GM19397 (cell line): ENCODE measurements around the gene ARID3A.

Experiments
- ATAC-seq: cut with Tn5 transposase; IDR thresholded peaks from one replicate; pipeline ENCODE4 v1.9.1; 2021; ENCODE audit warnings: mild to moderate bottlenecking, moderate library complexity; ENCODE audit not compliant: unreplicated experiment

ARID3A gene

DNA sequence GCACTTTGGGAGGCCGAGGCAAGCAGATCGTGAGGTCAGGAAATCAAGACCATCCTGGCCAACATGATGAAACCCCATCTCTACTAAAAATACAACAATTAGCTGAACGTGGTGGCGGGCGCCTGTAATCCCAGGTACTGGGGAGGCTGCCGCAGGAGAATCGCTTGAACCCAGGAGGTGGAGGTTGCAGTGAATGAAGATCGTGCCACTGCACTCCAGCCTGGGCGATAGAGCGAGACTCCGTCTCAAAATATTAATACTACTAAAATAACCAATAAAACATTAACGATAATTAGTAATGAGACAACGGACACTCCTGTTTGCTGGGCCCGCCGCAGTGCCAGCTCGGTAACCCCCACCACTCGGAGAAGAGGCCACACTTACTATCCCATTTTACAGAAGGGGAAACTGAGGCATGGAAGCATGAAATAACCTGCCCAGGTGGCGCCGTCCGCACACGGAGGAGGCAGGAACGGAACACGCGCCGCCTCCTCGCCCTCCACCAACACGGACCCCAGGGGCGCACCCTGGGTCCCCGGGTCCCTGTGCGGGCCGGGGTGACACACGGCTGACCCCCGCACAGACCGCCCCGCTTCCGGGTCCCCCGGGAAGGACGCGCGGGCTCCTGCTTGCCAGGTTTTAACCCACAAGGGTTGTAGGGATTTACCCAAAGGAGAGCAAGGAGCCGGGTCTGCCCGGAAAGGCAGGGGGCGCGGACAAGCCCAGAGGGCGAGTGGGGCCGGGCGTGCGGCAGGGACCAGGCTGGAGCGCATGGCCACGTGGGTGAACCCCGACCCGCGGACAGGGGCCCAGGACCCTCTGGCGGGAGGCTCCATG lies 14.4 kb upstream of the ARID3A start:
- ATAC-seq = no peak

DNA sequence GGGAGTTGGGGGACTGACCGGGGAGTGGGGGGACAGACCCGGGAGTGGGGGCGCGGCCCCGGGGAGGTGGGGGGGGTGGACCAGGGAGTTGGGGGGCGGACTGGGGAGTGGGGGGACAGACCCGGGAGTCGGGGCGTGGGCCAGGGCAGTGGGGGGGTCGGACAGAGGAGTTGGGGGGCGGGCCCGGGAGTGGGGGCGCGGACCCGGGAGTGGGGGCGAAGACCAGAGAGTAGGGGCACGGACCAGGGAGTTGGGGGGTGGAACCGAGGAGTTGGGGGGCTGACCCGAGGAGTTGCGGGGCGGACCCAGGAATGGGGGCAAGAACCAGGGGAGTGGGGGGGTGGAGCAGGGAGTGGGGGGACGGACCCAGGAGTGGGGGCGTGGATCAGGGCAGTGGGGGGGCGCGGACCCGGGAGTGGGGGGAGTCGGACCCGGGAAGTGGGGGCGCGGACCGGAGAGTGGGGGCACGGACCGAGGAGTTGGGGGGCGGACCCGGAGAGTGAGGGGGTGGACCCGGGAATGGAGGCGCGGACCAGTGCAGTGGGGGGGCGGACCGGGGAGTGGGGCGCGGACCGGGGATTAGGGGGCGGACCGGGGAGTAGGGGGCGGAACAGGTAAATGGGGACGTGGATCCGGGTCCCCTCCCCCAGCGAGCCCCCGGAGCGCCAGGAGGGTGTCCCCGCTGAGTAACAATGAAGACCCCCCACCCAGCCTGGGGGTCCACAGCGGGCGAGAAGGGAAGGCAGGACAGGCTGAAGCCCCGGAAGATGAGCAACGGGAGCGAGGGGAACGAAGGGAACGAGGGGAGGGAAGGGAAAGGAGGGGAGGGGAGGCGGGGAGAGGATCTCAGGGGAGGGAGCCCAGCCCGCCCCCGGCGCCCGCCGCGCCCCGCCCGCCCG lies 13.4 kb upstream of the ARID3A start:
- peak; percentile 16 for ATAC-seq

DNA sequence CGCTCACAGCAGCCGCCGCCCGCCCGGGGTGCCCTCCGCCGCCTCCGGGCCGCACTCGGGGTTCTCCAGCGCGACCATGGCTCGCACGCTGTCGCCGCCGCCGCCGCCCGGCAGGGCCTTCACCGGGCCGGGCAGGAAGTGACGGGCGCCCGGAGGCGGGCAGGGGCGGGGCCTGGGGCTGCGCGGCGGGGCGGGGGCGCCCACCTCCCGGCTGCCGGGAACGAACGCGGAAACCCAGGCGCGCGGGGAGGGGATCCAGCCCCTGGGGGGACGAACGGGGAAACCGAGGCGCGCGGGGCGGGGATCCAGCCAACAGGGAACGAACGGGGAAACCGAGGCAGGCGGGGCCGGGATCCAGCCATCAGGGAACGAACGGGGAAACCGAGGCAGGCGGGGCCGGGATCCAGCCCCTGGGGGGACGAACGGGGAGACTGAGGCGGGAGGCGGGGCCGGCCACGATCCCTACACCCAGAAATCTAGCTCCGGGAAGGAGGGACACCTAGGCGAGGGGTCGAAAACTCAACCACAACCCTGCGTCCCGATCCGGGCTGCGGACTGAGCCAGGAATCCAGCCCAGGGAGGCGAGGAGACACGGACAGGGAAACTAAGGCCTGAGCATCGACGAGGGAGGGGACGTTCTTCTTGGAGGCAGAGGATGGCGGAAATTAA lies 12.6 kb upstream of the ARID3A start, which contains the start of gene R3HDM4:
TSS of gene R3HDM4 (minus strand) at position 140 of the 669 bp plus-strand sequence. CDS start at position 78, 62 bp downstream.
- peak; percentile 59 for ATAC-seq

DNA sequence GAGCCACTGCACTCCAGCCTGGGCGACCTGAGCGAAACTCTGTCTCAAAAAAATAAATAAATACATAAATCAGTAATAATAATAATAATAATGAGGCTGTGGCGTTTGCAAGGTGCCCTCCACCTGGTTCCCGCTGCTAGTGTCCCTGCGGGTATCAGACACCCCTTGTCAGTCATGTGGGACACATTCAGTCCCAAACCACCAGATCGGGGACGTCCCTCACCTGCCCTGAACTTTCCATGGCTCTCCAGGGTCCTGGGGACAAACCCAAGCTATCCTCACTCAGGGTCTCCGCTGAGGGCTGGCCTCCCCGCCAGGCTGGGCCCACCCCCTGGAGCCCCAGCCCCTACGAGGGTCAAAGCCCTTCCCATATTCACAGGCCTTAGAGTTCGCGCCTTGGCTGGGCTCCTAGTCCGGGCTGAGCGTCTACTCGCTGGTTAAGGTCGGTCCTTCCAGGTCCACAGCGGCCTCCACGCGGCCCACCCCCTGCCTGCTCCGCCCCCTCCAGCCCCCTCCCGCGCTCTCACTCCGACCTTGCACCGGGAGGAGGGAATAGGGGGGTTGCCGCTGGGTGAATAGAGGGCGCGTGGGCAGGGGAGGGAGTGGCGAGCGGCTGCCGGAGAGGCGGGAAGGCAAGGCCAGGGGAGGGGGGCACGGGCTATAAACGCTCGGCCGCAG lies 9.1 kb upstream of the ARID3A start:
- no peak for ATAC-seq

DNA sequence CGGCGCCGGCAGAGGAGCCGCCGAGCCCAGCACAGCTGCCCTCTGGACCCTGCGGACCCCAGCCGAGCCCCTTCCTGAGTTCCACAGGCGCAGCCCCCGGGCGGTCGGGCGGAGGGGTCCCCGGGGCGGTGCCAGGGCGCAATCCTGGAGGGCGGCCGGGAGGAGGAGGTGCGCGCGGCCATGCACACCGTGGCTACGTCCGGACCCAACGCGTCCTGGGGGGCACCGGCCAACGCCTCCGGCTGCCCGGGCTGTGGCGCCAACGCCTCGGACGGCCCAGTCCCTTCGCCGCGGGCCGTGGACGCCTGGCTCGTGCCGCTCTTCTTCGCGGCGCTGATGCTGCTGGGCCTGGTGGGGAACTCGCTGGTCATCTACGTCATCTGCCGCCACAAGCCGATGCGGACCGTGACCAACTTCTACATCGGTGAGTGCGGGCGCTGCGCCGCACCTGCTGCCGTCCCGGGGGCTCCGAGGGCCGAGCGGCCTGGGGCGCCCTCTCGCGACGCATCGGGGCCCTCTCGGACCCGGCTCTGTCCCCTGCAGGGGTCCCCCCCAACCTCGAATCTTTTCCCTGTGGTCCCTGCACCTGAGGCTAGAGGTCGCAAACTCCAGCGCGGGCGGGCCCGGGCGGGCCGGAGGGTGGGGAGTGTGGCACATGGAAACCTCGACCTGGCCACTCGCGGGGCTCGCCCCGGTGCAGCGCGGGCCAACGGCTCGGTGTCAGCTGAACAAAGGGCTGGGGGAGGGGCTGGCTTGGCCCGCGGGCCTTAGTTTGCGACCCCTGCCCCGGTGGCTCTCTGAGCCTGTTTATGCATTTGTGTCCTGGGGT lies 8.3 kb upstream of the ARID3A start, which contains the start of gene KISS1R:
TSS of gene KISS1R (plus strand) at position 11 of the 829 bp plus-strand sequence. CDS start at position 181, 170 bp downstream.
- no peak for ATAC-seq

DNA sequence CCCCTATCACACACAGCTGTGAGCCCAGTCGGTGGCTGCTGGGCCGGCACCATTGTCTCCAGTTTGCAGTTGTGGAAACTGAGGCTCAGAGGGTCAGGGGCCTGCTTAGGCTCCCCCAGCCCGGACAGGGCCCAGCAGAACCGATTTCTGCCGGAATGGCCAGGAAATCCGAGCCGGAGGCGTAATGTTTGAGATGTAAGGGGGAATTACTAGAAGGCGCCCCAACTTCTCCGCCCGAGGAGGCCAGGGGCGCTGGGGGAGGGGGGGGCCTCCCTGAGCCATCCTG lies 7.7 kb upstream of the ARID3A start:
- no peak for ATAC-seq

DNA sequence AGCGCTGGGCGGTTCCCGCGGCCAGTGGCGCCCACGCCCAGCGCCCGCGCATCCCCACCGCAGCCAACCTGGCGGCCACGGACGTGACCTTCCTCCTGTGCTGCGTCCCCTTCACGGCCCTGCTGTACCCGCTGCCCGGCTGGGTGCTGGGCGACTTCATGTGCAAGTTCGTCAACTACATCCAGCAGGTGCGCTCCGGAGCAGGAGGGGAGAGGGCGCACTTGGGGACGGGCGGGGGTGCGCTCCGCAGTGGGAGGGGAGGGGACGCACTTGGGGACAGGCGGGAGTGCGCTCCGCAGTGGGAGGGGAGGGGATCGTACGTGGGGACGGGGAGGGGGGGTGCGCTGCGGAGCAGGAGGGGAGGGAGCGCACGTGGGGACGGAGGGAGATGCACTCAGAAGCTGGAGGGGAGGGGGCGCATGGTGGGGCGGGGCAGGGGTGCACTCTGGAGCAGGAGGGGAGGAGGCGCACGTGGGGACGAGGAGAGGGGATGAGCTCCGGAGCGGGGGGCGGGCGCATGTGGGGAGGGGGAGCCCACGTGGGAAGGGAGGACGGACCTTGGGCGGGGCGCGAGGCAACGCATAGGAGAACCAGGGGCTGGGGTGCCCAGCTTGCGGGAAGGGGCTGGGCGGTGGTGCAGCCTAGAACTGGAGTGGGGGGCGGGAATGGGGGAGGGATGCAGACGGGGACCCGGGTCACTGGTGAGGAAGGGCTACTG lies 7.2 kb upstream of the ARID3A start:
- ATAC-seq = no peak

DNA sequence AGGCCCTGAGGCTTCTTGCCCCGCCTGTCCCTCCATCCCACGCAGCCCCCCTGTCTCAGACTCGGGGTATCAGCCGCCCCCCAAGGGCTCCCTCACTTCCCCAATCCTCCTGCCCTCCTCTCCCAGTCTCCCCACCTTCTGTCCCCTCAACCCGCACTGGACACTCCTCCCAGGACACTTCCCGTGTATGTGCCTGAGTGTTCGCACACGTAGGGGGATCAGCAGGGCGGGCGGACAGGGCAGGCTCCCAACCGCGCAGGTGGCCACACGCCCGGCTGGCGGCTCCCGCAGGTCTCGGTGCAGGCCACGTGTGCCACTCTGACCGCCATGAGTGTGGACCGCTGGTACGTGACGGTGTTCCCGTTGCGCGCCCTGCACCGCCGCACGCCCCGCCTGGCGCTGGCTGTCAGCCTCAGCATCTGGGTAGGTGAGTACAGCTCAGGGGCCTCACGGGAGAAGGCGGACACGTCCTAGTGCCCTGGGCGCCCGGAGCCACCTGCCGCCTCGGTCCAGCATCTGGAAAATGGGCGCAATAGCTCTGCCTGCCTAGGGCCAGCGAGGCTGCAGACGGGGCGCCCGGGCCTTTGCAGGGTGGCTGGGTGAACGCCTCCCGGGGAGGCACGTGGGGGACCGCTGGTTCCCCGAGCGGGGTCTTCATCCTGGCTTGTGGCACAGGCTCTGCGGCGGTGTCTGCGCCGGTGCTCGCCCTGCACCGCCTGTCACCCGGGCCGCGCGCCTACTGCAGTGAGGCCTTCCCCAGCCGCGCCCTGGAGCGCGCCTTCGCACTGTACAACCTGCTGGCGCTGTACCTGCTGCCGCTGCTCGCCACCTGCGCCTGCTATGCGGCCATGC lies 6.4 kb upstream of the ARID3A start:
- no peak for ATAC-seq

DNA sequence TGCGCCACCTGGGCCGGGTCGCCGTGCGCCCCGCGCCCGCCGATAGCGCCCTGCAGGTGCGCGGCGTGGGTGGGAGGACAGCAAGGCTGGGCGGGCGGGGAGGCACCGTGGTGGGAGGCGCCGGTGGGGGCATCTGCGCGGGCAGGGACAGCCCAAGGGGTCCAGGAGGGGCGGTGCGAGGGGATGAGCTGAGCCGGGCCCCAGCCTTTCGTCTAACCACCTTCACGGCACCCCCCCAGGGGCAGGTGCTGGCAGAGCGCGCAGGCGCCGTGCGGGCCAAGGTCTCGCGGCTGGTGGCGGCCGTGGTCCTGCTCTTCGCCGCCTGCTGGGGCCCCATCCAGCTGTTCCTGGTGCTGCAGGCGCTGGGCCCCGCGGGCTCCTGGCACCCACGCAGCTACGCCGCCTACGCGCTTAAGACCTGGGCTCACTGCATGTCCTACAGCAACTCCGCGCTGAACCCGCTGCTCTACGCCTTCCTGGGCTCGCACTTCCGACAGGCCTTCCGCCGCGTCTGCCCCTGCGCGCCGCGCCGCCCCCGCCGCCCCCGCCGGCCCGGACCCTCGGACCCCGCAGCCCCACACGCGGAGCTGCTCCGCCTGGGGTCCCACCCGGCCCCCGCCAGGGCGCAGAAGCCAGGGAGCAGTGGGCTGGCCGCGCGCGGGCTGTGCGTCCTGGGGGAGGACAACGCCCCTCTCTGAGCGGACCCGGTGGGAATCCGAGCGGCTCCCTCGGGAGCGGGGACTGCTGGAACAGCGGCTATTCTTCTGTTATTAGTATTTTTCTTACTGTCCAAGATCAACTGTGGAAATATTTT lies 5.6 kb upstream of the ARID3A start:
- no peak for ATAC-seq

DNA sequence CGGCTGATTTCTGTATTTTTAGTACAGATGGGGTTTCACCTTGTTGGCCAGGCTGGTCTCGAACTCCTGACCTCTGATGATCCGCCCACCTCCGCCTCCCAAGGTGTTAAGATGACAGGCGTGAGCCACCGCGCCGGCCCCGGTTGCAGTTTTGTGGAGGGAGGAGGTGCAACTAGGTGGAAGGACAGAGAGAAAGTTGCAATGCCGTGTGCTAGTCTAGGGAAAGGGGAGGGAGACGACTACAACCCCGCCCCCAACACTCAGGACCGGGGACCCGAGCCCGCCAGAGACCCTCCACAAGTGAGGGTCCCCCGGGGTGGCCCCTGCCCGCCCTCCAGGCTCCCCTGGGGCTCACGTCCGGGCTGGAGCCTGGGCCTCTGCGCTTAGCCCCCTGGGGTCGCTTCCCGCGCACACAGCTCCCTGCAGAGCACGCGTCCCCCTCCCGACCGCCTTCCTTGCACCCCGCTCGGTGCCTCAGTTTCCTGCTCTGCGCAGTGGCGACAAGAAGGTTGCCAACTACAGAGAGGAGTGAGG lies 1.2 kb upstream of the ARID3A start:
- no peak for ATAC-seq

DNA sequence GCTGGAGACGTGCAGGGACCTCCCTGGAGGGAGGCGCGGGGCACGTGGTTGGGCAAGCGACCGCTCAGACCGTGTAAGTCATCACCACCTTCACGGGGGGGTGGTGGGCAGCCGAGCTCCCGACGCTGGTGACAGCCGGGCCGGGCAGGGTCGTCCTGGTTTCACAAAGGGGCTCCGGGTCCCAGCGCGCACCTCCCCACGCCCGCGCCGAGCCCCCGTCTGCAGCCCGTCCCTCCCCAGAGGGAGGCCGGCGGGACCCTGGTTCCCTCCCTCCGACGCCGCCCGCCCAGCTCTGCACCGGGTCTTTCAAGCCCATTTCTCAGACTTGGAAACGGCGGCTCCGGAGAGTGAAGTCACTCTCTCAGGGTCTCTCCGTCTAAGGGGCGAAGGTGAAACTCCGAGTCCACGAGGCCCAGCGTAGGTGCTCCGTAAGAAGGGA lies 729 bp upstream of the ARID3A start:
- ATAC-seq = peak; percentile 29

DNA sequence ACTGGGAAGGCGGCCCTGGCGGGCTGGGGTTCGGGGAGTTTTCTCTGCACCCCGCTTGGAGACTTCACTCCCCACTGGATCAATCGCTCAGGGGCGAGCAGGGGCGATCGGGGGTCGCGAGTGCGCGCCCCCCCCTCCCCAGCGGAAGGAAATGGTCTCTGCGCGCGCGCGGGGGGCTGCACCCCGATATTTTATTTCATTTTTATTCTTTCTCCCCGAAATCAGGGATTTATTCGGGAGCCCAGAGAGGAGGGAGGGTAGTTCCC lies 421 bp downstream of the ARID3A start:
- ATAC-seq = peak; percentile 2

DNA sequence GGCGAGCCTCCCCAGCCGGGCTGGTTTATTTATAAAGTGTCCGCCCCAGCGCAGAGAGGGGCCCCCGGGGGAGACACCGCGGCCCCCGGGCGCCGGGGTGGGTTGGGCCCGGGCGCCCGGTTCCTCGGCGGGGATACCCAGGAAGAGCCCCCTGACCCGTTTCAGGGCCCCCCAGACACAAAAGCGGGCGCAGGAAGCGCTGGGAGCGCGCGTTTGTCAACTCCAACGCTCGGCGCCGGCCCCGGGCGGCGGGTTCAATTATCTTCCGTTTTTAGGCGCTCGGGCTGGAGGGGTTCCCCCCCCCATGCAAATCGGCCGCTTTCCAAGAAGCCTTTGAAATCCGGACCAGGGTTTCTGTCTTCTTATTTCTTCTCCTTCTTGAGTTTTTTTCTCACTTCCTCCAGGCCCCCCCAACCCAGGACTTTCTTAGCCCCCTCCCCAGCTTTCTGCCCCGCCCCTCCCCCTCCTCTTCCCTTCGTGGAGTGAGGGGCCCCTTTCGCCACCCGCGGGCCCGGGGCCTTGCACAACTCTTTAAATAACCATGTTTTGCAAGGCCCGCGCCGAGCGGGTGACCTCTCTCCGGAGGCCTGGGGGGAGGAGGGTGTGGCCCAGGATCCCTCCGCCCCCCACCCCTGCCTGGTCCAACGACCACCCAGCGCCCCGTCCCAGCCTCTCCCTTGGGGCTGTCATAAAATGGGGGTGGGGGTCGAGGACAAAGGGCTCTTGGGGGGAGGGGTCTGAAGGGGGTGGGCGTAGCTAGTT lies 935 bp downstream of the ARID3A start:
- peak; percentile 4 for ATAC-seq

DNA sequence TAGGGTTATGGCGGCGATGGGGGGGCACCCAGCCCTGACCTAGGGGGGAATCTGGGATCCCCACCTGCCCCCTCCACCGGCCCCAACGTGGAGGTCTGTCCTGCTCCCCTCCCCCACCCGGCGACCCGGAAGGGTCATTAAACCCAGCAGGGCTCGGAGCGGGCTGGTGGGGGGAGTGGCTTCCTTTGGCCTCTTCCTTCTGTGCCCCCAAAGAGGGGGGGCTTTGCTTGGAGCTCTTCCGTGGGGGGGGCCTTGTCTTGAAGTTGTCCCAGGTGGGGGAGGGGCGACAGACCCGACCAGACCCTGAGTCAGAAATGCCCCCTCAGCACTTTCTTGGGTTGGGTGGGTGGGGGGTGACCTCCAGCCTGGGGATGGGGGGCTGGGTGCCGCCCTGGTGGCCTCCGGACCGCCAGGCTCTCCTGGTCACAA lies 1.5 kb downstream of the ARID3A start:
- no peak for ATAC-seq

DNA sequence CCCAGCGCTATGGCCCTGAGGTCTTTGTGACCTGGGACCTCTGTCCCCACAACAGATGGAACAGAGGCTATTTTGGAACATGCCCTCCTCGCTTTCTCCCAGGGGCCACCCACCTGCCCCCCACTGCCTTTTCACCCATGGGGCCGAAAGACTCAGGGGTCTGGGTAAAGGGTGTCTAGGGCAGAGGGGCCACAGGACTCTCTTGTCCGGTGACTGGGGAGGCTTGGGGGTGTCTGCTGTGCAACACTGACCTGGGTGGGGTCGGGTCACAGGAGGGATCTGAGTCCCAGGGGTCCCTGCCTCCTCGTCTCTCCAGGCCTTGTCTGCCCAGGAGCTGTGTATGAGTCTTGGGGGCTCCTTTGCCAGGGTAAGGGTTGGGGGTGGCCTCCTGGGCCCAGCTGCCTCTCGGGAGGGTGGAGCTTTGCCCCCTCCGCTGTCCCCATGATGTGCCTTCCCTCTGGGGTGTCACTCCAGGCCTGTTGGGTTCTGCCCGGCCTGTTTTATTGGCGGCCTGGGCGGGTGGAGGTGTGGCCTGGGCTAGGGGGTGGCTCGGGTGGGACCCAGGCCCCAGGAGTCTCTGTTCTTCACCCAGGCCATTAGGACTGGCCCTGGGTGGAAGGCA lies 2.1 kb downstream of the ARID3A start:
- no peak for ATAC-seq

DNA sequence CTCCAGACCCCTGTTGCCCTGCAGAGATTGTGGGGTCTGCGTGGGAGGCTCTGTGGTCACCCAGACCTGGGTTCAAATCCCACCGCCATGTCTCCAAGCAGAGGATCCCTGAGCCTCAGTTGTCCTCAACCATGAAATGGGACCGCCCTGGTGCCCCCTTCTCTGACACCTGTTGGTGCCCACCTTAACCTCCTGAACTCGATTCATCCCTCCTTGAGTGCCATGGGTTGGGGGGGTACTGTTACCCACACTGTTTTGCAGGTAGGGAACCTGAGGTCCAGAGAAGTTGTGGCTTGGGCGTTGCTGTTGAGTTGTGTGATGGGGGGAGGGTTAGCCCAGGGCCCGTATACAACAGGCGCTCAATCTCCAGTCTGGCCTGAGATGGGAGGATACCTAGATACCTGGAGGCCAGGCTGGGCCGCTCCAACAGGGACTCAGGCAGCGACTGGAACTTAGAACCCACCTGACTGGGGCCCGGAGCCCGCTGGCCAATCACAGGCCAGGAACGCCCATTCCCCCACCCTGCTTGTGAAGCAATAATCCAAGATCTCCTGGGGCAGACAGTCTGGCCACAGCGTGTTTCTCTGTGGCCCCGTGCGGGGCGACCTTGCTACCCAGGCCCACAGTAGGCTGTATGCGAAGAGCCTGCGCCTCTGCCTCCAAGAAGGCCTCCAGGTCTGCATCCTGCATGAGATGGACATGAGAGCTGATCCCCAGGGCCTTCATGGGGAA lies 2.8 kb downstream of the ARID3A start:
- no peak for ATAC-seq
